Caco-2 (cell line): ENCODE results near the gene TNFAIP1. TPM values are rescaled to one million over a fixed set of nuclear protein-coding genes. Genes with fewer than 3 reads are reported as not detected.
A peak's percentile ranks its signal among the peaks of the same experiment; 100 is the strongest.

Experiments used
- BruUV-seq: library from RNA; stranded (reverse); fragments of 400-500 nt; replicated peaks from 2 replicates; lab custom pipeline; 2021; lab: Mats Ljungman, UMichigan
- CTCF ChIA-PET: fragments of 300-600 bp; sonication (Branson Sonifier 250); formaldehyde crosslinking; loops from one replicate; lab custom pipeline; 2022; ENCODE audit warnings: antibody characterized with exemption; lab: Charles Lee
- POLR2A ChIA-PET: fragments of 300-600 bp; sonication (Branson Sonifier 250); formaldehyde crosslinking; loops from one replicate; lab custom pipeline; 2022; ENCODE audit warnings: antibody characterized with exemption; lab: Charles Lee
- DNase-seq, 2 experiments: peaks; one replicate each; pipeline versions ENCODE4 v3.0.0 to v3.0.0-alpha.2; 2020 to 2022
- H3K27me3 ChIP-seq: replicated peaks from 2 replicates; pipeline ENCODE4 v1.6.0; 2011; ENCODE audit warnings: low read length; ENCODE audit not compliant: control insufficient read depth, insufficient read depth
- H3K36me3 ChIP-seq: 2 replicates; pipeline ENCODE4 v1.5.1; 2011; ENCODE audit warnings: low read length; ENCODE audit not compliant: control insufficient read depth, insufficient read depth
- H3K4me1 ChIP-seq: fragments of 250-450 bp; sonication (Bioruptor Pico); 2 replicates; pipeline ENCODE4 v1.5.1; 2020; ENCODE audit warnings: mild to moderate bottlenecking
- H3K4me3 ChIP-seq: 2 replicates; pipeline ENCODE4 v1.5.1; 2011; ENCODE audit warnings: low read depth, mild to moderate bottlenecking, control low read depth, low read length
- H3K9me3 ChIP-seq: fragments of 250-450 bp; sonication (Bioruptor Pico); 2 replicates; pipeline ENCODE4 v1.5.1; 2020; ENCODE audit warnings: mild to moderate bottlenecking, moderate library complexity
- H3K27ac Mint-ChIP-seq: one replicate; pipeline ENCODE4 v1.8.0; 2022; ENCODE audit warnings: mixed read lengths; ENCODE audit not compliant: unreplicated experiment
- H3K27me3 Mint-ChIP-seq: one replicate; pipeline ENCODE4 v1.8.0; 2022; ENCODE audit warnings: mixed read lengths; ENCODE audit not compliant: insufficient read depth, unreplicated experiment
- H3K36me3 Mint-ChIP-seq: one replicate; pipeline ENCODE4 v1.8.0; 2022; ENCODE audit warnings: mild to moderate bottlenecking, mixed read lengths; ENCODE audit not compliant: insufficient read depth, unreplicated experiment
- H3K4me1 Mint-ChIP-seq: one replicate; pipeline ENCODE4 v1.8.0; 2022; ENCODE audit warnings: low read depth, mixed read lengths; ENCODE audit not compliant: unreplicated experiment
- H3K4me3 Mint-ChIP-seq: one replicate; pipeline ENCODE4 v1.8.0; 2022; ENCODE audit warnings: mild to moderate bottlenecking, moderate library complexity, mixed read lengths; ENCODE audit not compliant: unreplicated experiment
- H3K9me3 Mint-ChIP-seq: one replicate; pipeline ENCODE4 v1.8.0; 2022; ENCODE audit warnings: mixed read lengths; ENCODE audit not compliant: unreplicated experiment
- CTCF ChIP-seq, 2 experiments: fragments of 200-600 bp in 1 of 2; IDR thresholded peaks; 1 replicate in 1 of 2; 2 replicates in 1 of 2; pipeline versions ENCODE4 v1.5.1 to v1.8.0; 2011 to 2022; ENCODE audit warnings: antibody characterized with exemption in 1 of 2, control low read depth in 1 of 2, inconsistent platforms in 1 of 2, low read depth in 1 of 2, low read length in 1 of 2, mild to moderate bottlenecking in 1 of 2, moderate library complexity in 1 of 2; ENCODE audit not compliant: insufficient read depth in 1 of 2, severe bottlenecking in 1 of 2, unreplicated experiment in 1 of 2
- intact Hi-C: fragments of 100-400 bp; cut with micrococcal nuclease; formaldehyde crosslinking; loops from one replicate; pipeline ENCODE4 v1.10.0; 2022; ENCODE audit not compliant: unreplicated experiment
- total RNA-seq: library from RNA; stranded (reverse); gene quantifications from 2 replicates; pipeline ENCODE4 v1.2.3, GENCODE V29; 2022

Gene TNFAIP1
- total RNA-seq, 1 experiment from 2014 or later: 105 TPM

- H3K4me3 ChIP-seq: no peak overlapping the region
- no peak for TF ChIP-seq CTCF (IDR thresholded peaks at IDR 0.05; ENCODE audit: insufficient read depth in 1 of 2, low read depth in 1 of 2, low read length in 1 of 2, severe bottlenecking in 1 of 2, unreplicated experiment in 1 of 2)
- POLR2A ChIA-PET: interaction anchor here (1.0 kb wide), 1 partner anchor 12 kb away, joined by 4 read pairs; the partner anchor contains the start of gene TMEM97
- H3K4me1 ChIP-seq: peaks cover 41% of the 10 kb centered on the region
- no peaks in the 10 kb centered on the region for H3K27me3 ChIP-seq
- no TSS peak for BruUV-seq
- DNase-seq: peak in 1 of 2 experiments; percentile 42
- intact Hi-C loops: loop anchor here (10.0 kb wide), 1 partner anchor 244 kb away; the partner anchor contains the start of genes ALDOC and PIGS
- no peak overlapping the region for H3K4me3 Mint-ChIP-seq
- no peaks in the 10 kb centered on the region for H3K27me3 Mint-ChIP-seq
- no peaks in the 10 kb centered on the region for H3K9me3 ChIP-seq
- no peak overlapping the region for H3K27ac Mint-ChIP-seq
- CTCF ChIA-PET: interaction anchor here (0.6 to 1.3 kb wide), 4 partner anchors 9 to 27 kb away, joined by 3 to 4 read pairs (median 4); no protein-coding TSS in a partner anchor
- peaks cover 45% of the 10 kb centered on the region for H3K4me1 Mint-ChIP-seq
- peaks cover 17% of the 10 kb centered on the region for H3K36me3 ChIP-seq
- H3K9me3 Mint-ChIP-seq: no peaks in the 10 kb centered on the region
- H3K36me3 Mint-ChIP-seq: peaks cover 84% of the 10 kb centered on the region
Measured at GRCh38 chr17:28330671-28331070, 4.9 kb upstream of the TNFAIP1 start.

DNA sequence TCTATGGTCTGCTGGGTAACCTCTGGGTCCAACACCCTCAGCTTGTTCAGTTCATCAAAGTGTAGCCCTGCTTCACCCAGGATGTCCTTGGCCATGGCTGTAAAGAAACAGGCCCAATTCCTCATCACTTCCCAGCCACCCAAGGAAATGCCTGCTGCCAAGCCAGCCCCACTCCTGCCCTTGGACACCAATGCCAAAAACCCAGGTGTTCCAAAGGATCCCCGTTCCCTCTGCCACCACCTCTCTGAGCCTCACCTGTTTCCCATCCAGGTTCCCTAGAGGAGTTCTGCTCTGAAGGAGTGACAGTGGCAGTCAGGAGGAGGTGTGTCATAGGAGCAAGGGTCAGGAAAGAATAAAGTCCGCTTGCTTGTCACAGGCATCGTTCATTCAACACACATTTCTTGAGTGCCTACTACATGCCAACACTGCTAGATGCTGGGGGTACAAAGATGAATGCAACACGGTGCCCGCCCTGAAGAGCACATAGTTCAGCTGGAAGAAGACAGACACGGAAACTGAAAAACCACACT lies 3.6 kb upstream of the TNFAIP1 start:
- ChIA-PET POLR2A (interaction anchor here (0.6 kb wide), 1 partner anchor 67 kb away, joined by 3 read pairs; no protein-coding TSS in a partner anchor), CTCF (interaction anchor here (1.1 to 1.3 kb wide), 2 partner anchors 12 to 26 kb away, joined by 4 read pairs; no protein-coding TSS in a partner anchor)
- Histone ChIP-seq H3K36me3 (peaks cover 10% of the 10 kb centered on the region), H3K4me1 (peaks cover 40% of the 10 kb centered on the region), H3K9me3 (no peaks in the 10 kb centered on the region), H3K4me3 (no peak overlapping the region), H3K27me3 (no peaks in the 10 kb centered on the region)
- peak overlapping the region; percentile 2 for H3K4me3 Mint-ChIP-seq
- H3K27ac Mint-ChIP-seq: no peak overlapping the region
- peaks cover 82% of the 10 kb centered on the region for H3K36me3 Mint-ChIP-seq
- no peaks in the 10 kb centered on the region for H3K27me3 Mint-ChIP-seq
- no TSS peak for BruUV-seq
- DNase-seq: peak in 1 of 2 experiments; percentile 47
- intact Hi-C loops: loop anchor here (10.0 kb wide), 1 partner anchor 243 kb away; the partner anchor contains the start of genes ALDOC and PIGS
- H3K4me1 Mint-ChIP-seq: peaks cover 37% of the 10 kb centered on the region
- no peaks in the 10 kb centered on the region for H3K9me3 Mint-ChIP-seq
- no peak for TF ChIP-seq CTCF (IDR thresholded peaks at IDR 0.05; ENCODE audit: insufficient read depth in 1 of 2, low read depth in 1 of 2, low read length in 1 of 2, severe bottlenecking in 1 of 2, unreplicated experiment in 1 of 2)

DNA sequence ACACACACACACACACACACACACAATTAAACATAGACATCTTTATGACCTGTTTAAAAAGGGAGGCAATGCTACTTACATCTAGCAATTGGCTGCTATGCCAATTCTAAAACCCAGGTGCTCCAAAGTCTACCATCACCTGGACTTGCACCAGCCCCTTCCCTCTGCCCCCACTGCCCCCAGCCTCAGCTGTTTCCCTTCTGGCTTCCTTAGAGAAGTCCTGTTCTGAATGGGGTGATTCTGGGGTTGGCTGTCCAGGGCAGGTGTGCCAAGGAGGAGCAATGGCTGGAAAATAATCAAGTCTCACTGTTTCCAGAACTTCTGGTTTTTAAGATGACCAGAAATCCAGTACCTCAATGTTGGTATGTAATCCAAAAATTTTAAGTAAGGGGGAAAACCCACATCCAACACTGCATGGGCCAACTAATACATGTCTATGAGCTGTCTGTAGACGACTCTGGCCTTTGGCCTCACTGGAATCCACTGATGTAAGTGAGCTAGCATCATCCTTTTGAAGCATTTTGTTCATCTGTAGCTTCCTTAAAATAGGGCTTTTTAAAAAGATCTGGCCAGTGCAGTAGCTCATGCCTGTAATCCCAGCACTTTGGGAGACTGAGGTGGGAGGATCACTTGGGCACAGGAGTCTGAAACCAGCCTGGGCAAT lies 2.3 kb upstream of the TNFAIP1 start:
- TF ChIP-seq CTCF (IDR thresholded peaks at IDR 0.05; ENCODE audit: insufficient read depth in 1 of 2, low read depth in 1 of 2, low read length in 1 of 2, severe bottlenecking in 1 of 2, unreplicated experiment in 1 of 2): no peak
- intact Hi-C loops: loop anchor here (10.0 kb wide), 1 partner anchor 242 kb away; the partner anchor contains the start of genes ALDOC and PIGS
- no peaks in the 10 kb centered on the region for H3K9me3 ChIP-seq
- peak overlapping the region; percentile 97 for H3K4me3 Mint-ChIP-seq
- H3K36me3 ChIP-seq: peaks cover 9% of the 10 kb centered on the region
- no peaks in the 10 kb centered on the region for H3K27me3 ChIP-seq
- ChIA-PET CTCF (interaction anchor here (0.6 kb wide), 1 partner anchor 480 kb away, joined by 4 read pairs; no protein-coding TSS in a partner anchor), POLR2A (interaction anchor here (0.5 kb wide), 1 partner anchor 24 kb away, joined by 3 read pairs; the partner anchor contains the start of gene POLDIP2)
- H3K27me3 Mint-ChIP-seq: no peaks in the 10 kb centered on the region
- H3K27ac Mint-ChIP-seq: no peak overlapping the region
- peaks cover 77% of the 10 kb centered on the region for H3K36me3 Mint-ChIP-seq
- peaks cover 40% of the 10 kb centered on the region for H3K4me1 Mint-ChIP-seq
- no peaks in the 10 kb centered on the region for H3K9me3 Mint-ChIP-seq
- H3K4me1 ChIP-seq: peaks cover 36% of the 10 kb centered on the region
- DNase-seq: peak in 1 of 2 experiments; percentile 36
- no TSS peak for BruUV-seq
- H3K4me3 ChIP-seq: no peak overlapping the region
